Transverse colon (tissue), 3 donors: ENCODE results near the gene ADCY10.

Source experiments
- CTCF ChIP-seq, 5 experiments: fragments of 200-600 bp in 3 of 5; fragments of 450-650 bp in 2 of 5; sonication (generic) in 3 of 5; IDR thresholded peaks; 1 replicate in 2 of 5; 2 replicates in 3 of 5; pipeline ENCODE4 v1.5.1; 2016 to 2017; ENCODE audit warnings: antibody characterized with exemption in 5 of 5, inconsistent platforms in 3 of 5, mild to moderate bottlenecking in 2 of 5, moderate library complexity in 1 of 5
- POLR2A ChIP-seq: fragments of 450-650 bp; IDR thresholded peaks from one replicate; pipeline ENCODE4 v1.6.1; 2016; ENCODE audit warnings: antibody characterized with exemption, mild to moderate bottlenecking, moderate library complexity

DNA sequence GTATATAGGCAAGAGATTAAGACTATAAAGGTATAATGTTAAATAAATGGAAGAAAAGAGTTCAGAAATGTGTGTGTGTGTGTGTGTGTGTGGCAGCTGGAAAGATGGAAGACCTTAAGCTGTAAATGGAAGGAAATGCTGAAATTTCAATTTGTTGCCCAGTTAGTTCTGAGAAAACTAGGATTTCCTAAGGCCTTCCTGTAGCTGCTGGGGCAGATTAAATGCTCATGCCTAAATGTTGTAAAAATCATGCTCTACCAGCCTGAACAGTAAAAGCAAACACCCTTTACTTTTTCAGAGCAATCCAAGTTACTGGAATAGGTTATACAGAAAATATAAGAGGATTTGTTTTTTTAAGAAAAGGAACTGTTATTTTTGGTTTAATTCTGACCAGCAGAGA, 8.3 kb downstream of the ADCY10 start:
- TF ChIP-seq CTCF (IDR thresholded peaks at IDR 0.05) (no peak), POLR2A (no peak)
